KMS-11 (cell line): ENCODE data around the gene EDAR.

Experiments
- H2AFZ ChIP-seq: fragments of 200-600 bp; sonication (generic); 2 replicates; pipeline ENCODE4 v1.6.1; 2016; ENCODE audit warnings: antibody characterized with exemption, mixed run types, low read depth
- H3K27ac ChIP-seq: fragments of 200-600 bp; sonication (generic); 2 replicates; pipeline ENCODE4 v1.6.1; 2016; ENCODE audit warnings: mild to moderate bottlenecking, mixed run types
- H3K27me3 ChIP-seq: fragments of 200-600 bp; sonication (generic); 2 replicates; pipeline ENCODE4 v1.6.1; 2017; ENCODE audit warnings: mild to moderate bottlenecking, low read depth, mixed run types, moderate library complexity; ENCODE audit not compliant: insufficient read depth
- H3K36me3 ChIP-seq: fragments of 200-600 bp; sonication (generic); 2 replicates; pipeline ENCODE4 v1.6.1; 2017; ENCODE audit warnings: mild to moderate bottlenecking, mixed run types; ENCODE audit not compliant: insufficient read depth
- H3K4me1 ChIP-seq: fragments of 200-600 bp; sonication (generic); 2 replicates; pipeline ENCODE4 v1.6.1; 2016; ENCODE audit warnings: mild to moderate bottlenecking, low read depth, mixed run types; ENCODE audit not compliant: poor library complexity, severe bottlenecking
- H3K4me2 ChIP-seq: fragments of 200-600 bp; sonication (generic); 2 replicates; pipeline ENCODE4 v1.7.0; 2016; ENCODE audit warnings: mild to moderate bottlenecking, mixed run types
- H3K4me3 ChIP-seq: fragments of 200-600 bp; sonication (generic); IDR thresholded peaks from 2 replicates; pipeline ENCODE4 v1.6.1; 2017; ENCODE audit warnings: low read depth, low read length, mixed read lengths; ENCODE audit not compliant: insufficient read depth
- H3K79me2 ChIP-seq: fragments of 200-600 bp; sonication (generic); 2 replicates; pipeline ENCODE4 v1.6.1; 2016; ENCODE audit warnings: low read depth, mixed run types; ENCODE audit not compliant: insufficient read depth
- H3K9ac ChIP-seq: fragments of 200-600 bp; sonication (generic); 2 replicates; pipeline ENCODE4 v1.6.1; 2016; ENCODE audit warnings: mild to moderate bottlenecking, mixed run types
- H4K20me1 ChIP-seq: fragments of 200-600 bp; sonication (generic); 2 replicates; pipeline ENCODE4 v1.6.1; 2016; ENCODE audit warnings: mild to moderate bottlenecking, mixed run types; ENCODE audit not compliant: insufficient read depth
- CTCF ChIP-seq: fragments of 200-600 bp; sonication (generic); conservative IDR thresholded peaks from 2 replicates; pipeline ENCODE4 v1.6.1; 2017; ENCODE audit warnings: low read depth, mild to moderate bottlenecking, antibody characterized with exemption, low read length, moderate library complexity, mixed read lengths

EDAR gene

DNA sequence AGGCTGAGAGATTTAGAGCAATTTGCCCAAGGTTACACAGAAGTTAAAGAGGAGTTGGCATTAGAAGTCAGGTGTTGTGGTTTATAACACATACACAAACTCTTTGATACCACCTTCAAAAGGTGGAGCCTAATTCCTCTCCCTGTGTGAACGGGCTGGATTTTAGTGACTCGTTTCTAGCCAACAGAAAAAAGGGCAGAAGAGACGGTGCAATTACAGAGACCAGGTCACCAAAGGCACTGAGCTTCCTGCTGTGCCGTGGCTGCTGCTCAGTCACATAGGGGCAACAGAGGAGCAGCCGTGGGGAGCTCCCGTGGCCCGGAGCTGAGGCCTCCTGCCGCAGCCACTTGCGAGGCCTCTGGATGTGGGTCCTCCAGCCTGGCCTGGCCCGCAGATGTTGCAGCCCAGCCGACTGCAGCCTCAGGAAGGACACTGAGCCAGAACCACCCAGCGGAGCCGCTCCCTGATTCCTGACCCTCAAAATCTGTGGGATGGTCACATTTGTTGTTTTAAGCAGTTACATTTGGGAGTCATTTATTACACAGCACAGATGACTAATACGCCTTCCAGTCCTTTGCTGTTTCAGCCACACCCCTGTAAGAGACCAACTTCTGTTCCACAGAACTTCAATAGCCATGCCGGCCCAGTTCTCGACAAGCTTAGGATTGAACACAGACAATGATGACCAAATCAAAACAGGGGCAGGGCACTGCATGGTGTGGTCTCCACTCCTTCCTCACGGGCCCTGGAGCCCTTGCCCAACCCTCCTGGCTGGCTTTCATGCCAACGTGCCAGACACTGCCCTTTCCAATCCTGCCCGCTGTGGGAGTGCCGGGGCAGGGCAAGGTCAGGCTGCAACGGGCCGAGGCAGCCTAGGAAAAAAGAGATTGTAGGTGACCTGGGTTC is 17.1 kb downstream of the EDAR start:
- no peaks in the 10 kb centered on the region for H3K27me3 ChIP-seq
- no peak overlapping the region for H3K9ac ChIP-seq
- no peaks in the 10 kb centered on the region for H3K79me2 ChIP-seq
- H4K20me1 ChIP-seq = no peaks in the 10 kb centered on the region
- no peak overlapping the region for H2AFZ ChIP-seq
- no peak overlapping the region for H3K4me3 ChIP-seq
- no peak overlapping the region for H3K27ac ChIP-seq
- H3K4me1 ChIP-seq = no peaks in the 10 kb centered on the region
- TF ChIP-seq CTCF = no peak
- H3K36me3 ChIP-seq = no peaks in the 10 kb centered on the region
- H3K4me2 ChIP-seq = no peak overlapping the region

- no peak overlapping the region for H3K4me3 ChIP-seq
- H3K4me2 ChIP-seq = no peak overlapping the region
- no peaks in the 10 kb centered on the region for H3K4me1 ChIP-seq
- H3K27ac ChIP-seq = no peak overlapping the region
- H3K79me2 ChIP-seq = no peaks in the 10 kb centered on the region
- no peak for TF ChIP-seq CTCF
- no peak overlapping the region for H2AFZ ChIP-seq
- H4K20me1 ChIP-seq = no peaks in the 10 kb centered on the region
- no peak overlapping the region for H3K9ac ChIP-seq
- no peaks in the 10 kb centered on the region for H3K36me3 ChIP-seq
- H3K27me3 ChIP-seq = no peaks in the 10 kb centered on the region
Measured at GRCh38 chr2:108970369-108970768, 18.7 kb downstream of the EDAR start.

- H3K4me1 ChIP-seq = no peaks in the 10 kb centered on the region
- H3K27ac ChIP-seq = no peak overlapping the region
- no peaks in the 10 kb centered on the region for H4K20me1 ChIP-seq
- no peaks in the 10 kb centered on the region for H3K79me2 ChIP-seq
- no peaks in the 10 kb centered on the region for H3K36me3 ChIP-seq
- H3K9ac ChIP-seq = no peak overlapping the region
- no peak overlapping the region for H2AFZ ChIP-seq
- no peaks in the 10 kb centered on the region for H3K27me3 ChIP-seq
- TF ChIP-seq CTCF = no peak
- no peak overlapping the region for H3K4me3 ChIP-seq
- no peak overlapping the region for H3K4me2 ChIP-seq
Measured at GRCh38 chr2:108969856-108970255, 19.2 kb downstream of the EDAR start.

DNA sequence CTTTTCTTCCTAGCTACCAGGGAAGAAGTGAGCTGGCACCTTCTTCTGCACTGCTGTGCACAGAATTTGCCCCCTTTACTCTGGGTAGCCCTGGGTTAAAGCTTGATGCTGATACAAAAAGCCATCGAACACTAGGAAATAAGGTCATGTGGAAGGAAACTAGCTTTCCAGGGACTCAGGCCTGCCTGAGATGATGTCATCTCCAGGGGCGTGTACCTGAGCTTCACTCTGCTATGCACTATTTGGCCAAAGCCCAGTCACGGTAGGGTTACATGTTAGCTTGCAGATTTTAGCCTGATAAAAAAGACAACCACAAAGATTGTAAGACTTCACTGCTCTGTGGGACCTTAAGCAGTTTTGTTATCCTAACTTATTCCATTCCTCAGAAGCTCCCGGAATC is 20.4 kb downstream of the EDAR start:
- H3K36me3 ChIP-seq = no peaks in the 10 kb centered on the region
- TF ChIP-seq CTCF = no peak
- no peak overlapping the region for H2AFZ ChIP-seq
- H3K4me2 ChIP-seq = no peak overlapping the region
- no peaks in the 10 kb centered on the region for H3K27me3 ChIP-seq
- H3K27ac ChIP-seq = no peak overlapping the region
- no peak overlapping the region for H3K9ac ChIP-seq
- no peaks in the 10 kb centered on the region for H4K20me1 ChIP-seq
- H3K4me3 ChIP-seq = no peak overlapping the region
- no peaks in the 10 kb centered on the region for H3K79me2 ChIP-seq
- no peaks in the 10 kb centered on the region for H3K4me1 ChIP-seq
